SK-N-SH (cell line): ENCODE measurements around the gene DGKE. TPM values are rescaled to one million over a fixed set of nuclear protein-coding genes. Genes with fewer than 3 reads are reported as not detected.

Experiments
- CTCF ChIA-PET: fragments of 300-600, 350-600 bp; formaldehyde crosslinking; extraction: SDS; loops from one replicate; lab custom pipeline; 2021; lab: Yijun Ruan, JAX
- POLR2A ChIA-PET: fragments of 350-600 bp; sonication (Branson Sonifier 250); formaldehyde crosslinking; extraction: SDS; loops from one replicate; lab custom pipeline; 2020; ENCODE audit warnings: antibody characterized with exemption, inconsistent platforms; lab: Yijun Ruan, JAX
- DNase-seq: peaks from one replicate; pipeline ENCODE4 v3.0.0; 2012
- H2AFZ ChIP-seq: fragments of 200-600 bp; sonication (generic); 2 replicates; pipeline ENCODE4 v1.8.1; 2016; ENCODE audit warnings: antibody characterized with exemption, mild to moderate bottlenecking, low read depth
- H3F3A ChIP-seq: fragments of 200-600 bp; sonication (generic); replicated peaks from 2 replicates; pipeline ENCODE3; 2016; ENCODE audit warnings: antibody characterized with exemption, mild to moderate bottlenecking; ENCODE audit not compliant: insufficient read depth
- H3K27ac ChIP-seq, 2 experiments: fragments of 200-500 bp in 1 of 2; fragments of 200-600 bp in 1 of 2; sonication (Bioruptor generic) in 1 of 2; sonication (generic), shearing (Covaris generic) in 1 of 2; 2 replicates each; pipeline versions ENCODE4 v1.5.1 to v1.6.1; 2014 to 2016; ENCODE audit warnings: low read depth in 2 of 2, inconsistent platforms in 1 of 2, low read length in 1 of 2, mild to moderate bottlenecking in 1 of 2, mixed read lengths in 1 of 2
- H3K27me3 ChIP-seq: fragments of 200-600 bp; sonication (generic), shearing (Covaris generic); 2 replicates; pipeline ENCODE4 v1.6.1; 2016; ENCODE audit warnings: mixed run types; ENCODE audit not compliant: insufficient read depth
- H3K36me3 ChIP-seq, 2 experiments: fragments of 200-500 bp in 1 of 2; fragments of 200-600 bp in 1 of 2; sonication (Bioruptor generic) in 1 of 2; sonication (generic) in 1 of 2; replicated peaks in 1 of 2; 2 replicates each; pipeline versions ENCODE3 to v1.5.1; 2014 to 2016; ENCODE audit warnings: low read length in 1 of 2, mild to moderate bottlenecking in 1 of 2; ENCODE audit not compliant: insufficient read depth in 2 of 2, control insufficient read depth in 1 of 2
- H3K4me1 ChIP-seq, 2 experiments: fragments of 200-500 bp in 1 of 2; fragments of 200-600 bp in 1 of 2; sonication (Bioruptor generic) in 1 of 2; sonication (generic), shearing (Covaris generic) in 1 of 2; 2 replicates each; pipeline versions ENCODE4 v1.5.1 to v1.6.1; 2014 to 2016; ENCODE audit warnings: low read depth in 1 of 2, low read length in 1 of 2, mixed run types in 1 of 2; ENCODE audit not compliant: insufficient read depth in 2 of 2, control insufficient read depth in 1 of 2
- H3K4me2 ChIP-seq: fragments of 200-600 bp; sonication (generic), shearing (Covaris generic); 2 replicates; pipeline ENCODE4 v1.6.1; 2017; ENCODE audit warnings: mixed run types
- H3K4me3 ChIP-seq, 2 experiments: fragments of 200-500 bp in 1 of 2; fragments of 200-600 bp in 1 of 2; sonication (Bioruptor generic) in 1 of 2; sonication (generic), shearing (Covaris generic) in 1 of 2; 2 replicates each; pipeline versions ENCODE4 v1.5.1 to v1.8.1; 2014 to 2016; ENCODE audit warnings: low read depth in 2 of 2, inconsistent platforms in 1 of 2, low read length in 1 of 2, mild to moderate bottlenecking in 1 of 2, mixed read lengths in 1 of 2, moderate library complexity in 1 of 2
- H3K79me2 ChIP-seq: fragments of 200-600 bp; sonication (generic); 2 replicates; pipeline ENCODE4 v1.8.1; 2017; ENCODE audit warnings: mild to moderate bottlenecking; ENCODE audit not compliant: insufficient read depth
- H3K9ac ChIP-seq: fragments of 200-600 bp; sonication (generic); 2 replicates; pipeline ENCODE4 v1.6.1; 2017; ENCODE audit warnings: mixed run types
- H3K9me2 ChIP-seq: fragments of 200-600 bp; sonication (generic); 2 replicates; pipeline ENCODE4 v1.6.1; 2017; ENCODE audit warnings: mixed run types
- H3K9me3 ChIP-seq: fragments of 200-600 bp; sonication (generic); 2 replicates; pipeline ENCODE4 v1.6.1; 2017; ENCODE audit warnings: mixed run types, mild to moderate bottlenecking, moderate library complexity
- H4K20me1 ChIP-seq: fragments of 200-600 bp; sonication (generic); 2 replicates; pipeline ENCODE4 v1.6.1; 2017; ENCODE audit warnings: mild to moderate bottlenecking, mixed run types; ENCODE audit not compliant: insufficient read depth
- EP300 ChIP-seq, 2 experiments: IDR thresholded peaks; 2 replicates each; pipeline versions ENCODE4 v1.4.0 to v1.6.1; 2012; ENCODE audit warnings: borderline replicate concordance in 1 of 2, low read depth in 1 of 2, low read length in 1 of 2
- FOXJ3 ChIP-seq: sonication (generic); formaldehyde crosslinking; IDR thresholded peaks from 2 replicates; pipeline ENCODE4 v1.5.1; 2020; ENCODE audit warnings: mild to moderate bottlenecking, missing genetic modification reagents
- GATA2 ChIP-seq: sonication (generic); formaldehyde crosslinking; IDR thresholded peaks from 2 replicates; pipeline ENCODE4 v1.5.0; 2020; ENCODE audit warnings: mild to moderate bottlenecking, missing genetic modification reagents
- JUND ChIP-seq: IDR thresholded peaks from 2 replicates; pipeline ENCODE4 v1.4.0; 2012
- MXI1 ChIP-seq: IDR thresholded peaks from 2 replicates; pipeline ENCODE4 v1.6.1; 2012; ENCODE audit warnings: mild to moderate bottlenecking, low read depth, low read length, improper control_type of control experiment
- NFIC ChIP-seq: IDR thresholded peaks from 2 replicates; pipeline ENCODE4 v1.4.0; 2012; ENCODE audit warnings: borderline replicate concordance
- POLR2AphosphoS5 ChIP-seq: IDR thresholded peaks from 2 replicates; pipeline ENCODE4 v1.6.1; 2012; ENCODE audit warnings: low read depth, low read length
- RCOR1 ChIP-seq: fragments of 150-350 bp; IDR thresholded peaks from 2 replicates; pipeline ENCODE4 v1.6.1; 2017; ENCODE audit warnings: antibody characterized with exemption, low read length
- RFX5 ChIP-seq: IDR thresholded peaks from 2 replicates; pipeline ENCODE4 v1.6.1; 2012; ENCODE audit warnings: mild to moderate bottlenecking, improper control_type of control experiment, low read length
- SIN3A ChIP-seq: IDR thresholded peaks from 2 replicates; pipeline ENCODE4 v1.6.1; 2012; ENCODE audit warnings: low read depth, mild to moderate bottlenecking, low read length, moderate library complexity, borderline replicate concordance
- SMC3 ChIP-seq: IDR thresholded peaks from 2 replicates; pipeline ENCODE4 v1.6.1; 2012; ENCODE audit warnings: low read depth, low read length, improper control_type of control experiment
- TAF1 ChIP-seq: IDR thresholded peaks from 2 replicates; pipeline ENCODE4 v1.6.1; 2012; ENCODE audit warnings: low read depth, mild to moderate bottlenecking, low read length, moderate library complexity, borderline replicate concordance
- USF2 ChIP-seq: fragments of 150-350 bp; IDR thresholded peaks from 2 replicates; pipeline ENCODE4 v1.6.1; 2017; ENCODE audit warnings: antibody characterized with exemption, low read length, low read depth, borderline replicate concordance
- ZBTB33 ChIP-seq: IDR thresholded peaks from 2 replicates; pipeline ENCODE4 v1.4.0; 2012; ENCODE audit warnings: low read depth, borderline replicate concordance
- WGBS: methylation state at CpG from one replicate; pipeline ENCODE4 v1.1.6; 2017; ENCODE audit warnings: low lambda C conversion rate; 5-methylcytosine and 5-hydroxymethylcytosine counted together
- polyA plus RNA-seq, 3 experiments: library from polyadenylated mRNA; depleted of rRNA; stranded (reverse); fragments of >200 nt; gene quantifications; 2 replicates each; pipeline ENCODE4 v1.2.3, GENCODE V29; 2012
- TF ChIP-seq, protein P1 (sequence below): IDR thresholded peaks from 2 replicates; pipeline ENCODE4 v1.6.1; 2012; ENCODE audit warnings: mild to moderate bottlenecking, low read depth, low read length, moderate library complexity

The DGKE gene
- polyA plus RNA-seq, 1 of the 3 experiments (the other 2 are of a cell fraction): 2.4 TPM

- no peak for TF ChIP-seq FOXJ3 (CRISPR knock-in tag)
- TF ChIP-seq SIN3A: no peak
- no peak for TF ChIP-seq USF2
- no peak for TF ChIP-seq ZBTB33
- no peak for TF ChIP-seq RFX5
- no peak for TF ChIP-seq SMC3
- no peak for TF ChIP-seq GATA2 (CRISPR knock-in tag)
Observed at GRCh38 chr17:56903560-56903959, 69.6 kb downstream of the DGKE start (continued).

DNA sequence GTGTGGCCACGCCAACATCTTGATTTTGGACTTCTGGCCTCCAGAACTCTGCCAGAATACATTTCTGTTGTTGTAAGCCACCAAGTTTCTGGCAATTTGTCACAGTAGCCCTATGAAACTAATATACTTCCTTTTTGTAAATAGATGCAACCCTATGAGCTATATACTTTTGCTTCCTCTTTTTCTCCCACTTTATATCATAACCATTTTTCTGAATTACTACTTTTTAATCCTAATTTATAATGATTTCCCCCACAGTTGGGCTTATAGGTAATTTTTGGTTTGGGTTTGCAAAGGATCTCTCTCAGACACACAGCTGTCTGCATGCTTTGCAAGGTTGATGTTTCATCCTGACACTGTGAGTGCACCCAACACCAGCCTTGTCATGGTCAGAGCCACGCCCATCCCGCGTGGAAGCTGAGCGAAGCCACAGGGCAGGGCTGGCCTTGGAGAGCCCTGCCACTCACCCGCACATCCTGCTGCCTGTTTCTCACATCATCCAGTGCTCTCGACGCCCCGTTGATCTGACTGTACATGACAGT, 74.1 kb downstream of the DGKE start:
- H3K79me2 ChIP-seq: peaks cover 26% of the 10 kb centered on the region

DNA sequence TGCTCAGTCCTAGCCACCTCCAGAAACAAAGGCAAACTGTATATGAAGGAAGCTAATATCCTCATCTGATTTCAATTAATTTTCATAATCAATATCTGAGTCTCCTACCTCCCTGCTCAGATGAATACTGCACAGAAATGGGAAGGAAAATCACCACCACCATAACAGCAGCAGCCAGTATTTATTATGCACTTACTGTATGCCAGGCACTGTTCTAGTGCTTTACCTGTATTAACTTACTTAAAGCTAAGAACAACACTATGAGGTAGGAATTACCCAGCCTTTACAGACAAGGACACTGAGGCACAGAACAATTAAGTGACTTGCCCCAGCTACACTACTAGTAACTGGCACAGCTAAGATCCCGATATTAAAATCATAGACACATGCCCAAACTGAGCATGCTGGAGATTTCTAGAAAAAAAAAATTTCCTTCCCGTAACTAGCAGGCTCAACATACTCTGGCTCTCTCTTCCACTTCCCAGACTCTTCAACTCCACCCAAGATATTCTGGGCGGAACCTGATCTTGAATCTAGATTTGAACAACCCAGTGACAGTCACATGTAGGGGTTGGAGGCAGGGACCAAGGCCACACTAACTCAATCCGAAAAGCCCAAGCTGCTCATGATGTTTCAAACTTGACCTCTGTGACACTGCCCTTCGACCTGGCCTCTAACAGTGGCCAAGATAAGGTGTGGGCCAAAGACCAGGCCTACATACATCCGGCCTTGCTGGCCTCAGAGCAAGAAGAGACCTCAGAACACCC, 76.0 kb downstream of the DGKE start:
- peaks cover 38% of the 10 kb centered on the region for H3K79me2 ChIP-seq
- DNase-seq: no peak
- no peak for TF ChIP-seq EP300 (IDR thresholded peaks at IDR 0.05; ENCODE audit: borderline replicate concordance in 1 of 2, low read depth in 1 of 2, low read length in 1 of 2)
- TF ChIP-seq, protein P1, sequence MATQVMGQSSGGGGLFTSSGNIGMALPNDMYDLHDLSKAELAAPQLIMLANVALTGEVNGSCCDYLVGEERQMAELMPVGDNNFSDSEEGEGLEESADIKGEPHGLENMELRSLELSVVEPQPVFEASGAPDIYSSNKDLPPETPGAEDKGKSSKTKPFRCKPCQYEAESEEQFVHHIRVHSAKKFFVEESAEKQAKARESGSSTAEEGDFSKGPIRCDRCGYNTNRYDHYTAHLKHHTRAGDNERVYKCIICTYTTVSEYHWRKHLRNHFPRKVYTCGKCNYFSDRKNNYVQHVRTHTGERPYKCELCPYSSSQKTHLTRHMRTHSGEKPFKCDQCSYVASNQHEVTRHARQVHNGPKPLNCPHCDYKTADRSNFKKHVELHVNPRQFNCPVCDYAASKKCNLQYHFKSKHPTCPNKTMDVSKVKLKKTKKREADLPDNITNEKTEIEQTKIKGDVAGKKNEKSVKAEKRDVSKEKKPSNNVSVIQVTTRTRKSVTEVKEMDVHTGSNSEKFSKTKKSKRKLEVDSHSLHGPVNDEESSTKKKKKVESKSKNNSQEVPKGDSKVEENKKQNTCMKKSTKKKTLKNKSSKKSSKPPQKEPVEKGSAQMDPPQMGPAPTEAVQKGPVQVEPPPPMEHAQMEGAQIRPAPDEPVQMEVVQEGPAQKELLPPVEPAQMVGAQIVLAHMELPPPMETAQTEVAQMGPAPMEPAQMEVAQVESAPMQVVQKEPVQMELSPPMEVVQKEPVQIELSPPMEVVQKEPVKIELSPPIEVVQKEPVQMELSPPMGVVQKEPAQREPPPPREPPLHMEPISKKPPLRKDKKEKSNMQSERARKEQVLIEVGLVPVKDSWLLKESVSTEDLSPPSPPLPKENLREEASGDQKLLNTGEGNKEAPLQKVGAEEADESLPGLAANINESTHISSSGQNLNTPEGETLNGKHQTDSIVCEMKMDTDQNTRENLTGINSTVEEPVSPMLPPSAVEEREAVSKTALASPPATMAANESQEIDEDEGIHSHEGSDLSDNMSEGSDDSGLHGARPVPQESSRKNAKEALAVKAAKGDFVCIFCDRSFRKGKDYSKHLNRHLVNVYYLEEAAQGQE: no peak
- TF ChIP-seq MXI1: no peak
- no peak for TF ChIP-seq ZBTB33

More for the DNA sequence above, 74.1 kb downstream of the DGKE start:
- Histone ChIP-seq H3F3A (no peaks in the 10 kb centered on the region), H3K9me3 (no peaks in the 10 kb centered on the region), H3K27ac (no peak overlapping the region), H3K9me2 (no peaks in the 10 kb centered on the region), H3K9ac (no peak overlapping the region), H3K4me3 (no peak overlapping the region), H3K36me3 (peaks cover 39 to 41% of the 10 kb centered on the region in 2 experiments), H3K27me3 (no peaks in the 10 kb centered on the region), H3K4me1 (peaks cover 0 to 12% of the 10 kb centered on the region in 2 experiments; a peak in 1 of 4 replicates), H2AFZ (no peak overlapping the region), H4K20me1 (no peaks in the 10 kb centered on the region), H3K4me2 (no peak overlapping the region)
- TF ChIP-seq NFIC: no peak
- no peak for TF ChIP-seq TAF1
- no peak for TF ChIP-seq POLR2AphosphoS5
- no peak for TF ChIP-seq GATA2 (CRISPR knock-in tag)
- TF ChIP-seq RCOR1: no peak
- no peak for TF ChIP-seq JUND
- POLR2A ChIA-PET: no interaction called here
- 97% methylated on average over 9 of the region's 9 CpGs for WGBS
- CTCF ChIA-PET: interaction anchor here (0.8 to 1.8 kb wide), 2 partner anchors 31 to 38 kb away, joined by 3 to 6 read pairs; no protein-coding TSS in a partner anchor
- no peak for DNase-seq

More for the DNA sequence above, 76.0 kb downstream of the DGKE start:
- Histone ChIP-seq H3K9ac (no peak overlapping the region), H3K4me1 (peaks cover 3 to 16% of the 10 kb centered on the region in 2 experiments; a peak in 2 of 4 replicates), H3K27ac (no peak overlapping the region), H3K27me3 (no peaks in the 10 kb centered on the region), H3K36me3 (peaks cover 21 to 26% of the 10 kb centered on the region in 2 experiments), H3F3A (peaks cover 4% of the 10 kb centered on the region), H3K4me2 (no peak overlapping the region), H3K9me3 (no peaks in the 10 kb centered on the region), H3K9me2 (no peaks in the 10 kb centered on the region), H3K4me3 (no peak overlapping the region), H4K20me1 (no peaks in the 10 kb centered on the region), H2AFZ (no peak overlapping the region)
- ChIA-PET POLR2A (no interaction called here), CTCF (interaction anchor here (0.9 to 1.7 kb wide), 5 partner anchors 14 to 129 kb away, joined by 3 to 8 read pairs (median 3); no protein-coding TSS in a partner anchor)
- 95% methylated on average over 6 of the region's 6 CpGs for WGBS
